Type B pancreatic cell (in vitro differentiated cells): ENCODE results near the gene RAP1GAP2. TPM values are rescaled to one million over a fixed set of nuclear protein-coding genes. Genes with fewer than 3 reads are reported as not detected.

Source experiments
- DNase-seq: peaks from one replicate; pipeline ENCODE4 v3.0.0; 2021; ENCODE audit warnings: mixed read lengths; ENCODE audit not compliant: unreplicated experiment; ENCODE audit errors: extremely low spot score
- H3K27ac Mint-ChIP-seq: 2 replicates; pipeline ENCODE4 v1.8.0; 2021; ENCODE audit warnings: mild to moderate bottlenecking, mixed read lengths
- H3K27me3 Mint-ChIP-seq: 2 replicates; pipeline ENCODE4 v1.8.0; 2021; ENCODE audit warnings: mixed read lengths
- H3K36me3 Mint-ChIP-seq: 2 replicates; pipeline ENCODE4 v1.8.0; 2021; ENCODE audit warnings: mixed read lengths
- H3K4me1 Mint-ChIP-seq: one replicate; pipeline ENCODE4 v1.8.0; 2021; ENCODE audit warnings: mixed read lengths; ENCODE audit not compliant: unreplicated experiment
- H3K4me3 Mint-ChIP-seq: 2 replicates; pipeline ENCODE4 v1.8.0; 2021; ENCODE audit warnings: mild to moderate bottlenecking, mixed read lengths
- H3K9me3 Mint-ChIP-seq: 2 replicates; pipeline ENCODE4 v1.8.0; 2021; ENCODE audit warnings: mixed read lengths
- total RNA-seq: library from RNA; stranded (reverse); gene quantifications from 2 replicates; pipeline ENCODE4 v1.2.1, GENCODE V29; 2021; ENCODE audit warnings: low replicate concordance
- TF ChIP-seq, protein P1 (sequence below): fragments of 200-600 bp; sonication (generic); conservative IDR thresholded peaks from 2 replicates; pipeline ENCODE4 v1.5.0; 2021; ENCODE audit warnings: antibody characterized with exemption, mild to moderate bottlenecking

RAP1GAP2 gene
- total RNA-seq, 1 donor from 2014 or later: 49.7 TPM

- H3K4me1 Mint-ChIP-seq: peaks cover 5% of the 10 kb centered on the region
- H3K27ac Mint-ChIP-seq: peak overlapping the region; percentile 77
- DNase-seq: no peak
- H3K9me3 Mint-ChIP-seq: no peaks in the 10 kb centered on the region
- TF ChIP-seq, protein P1, sequence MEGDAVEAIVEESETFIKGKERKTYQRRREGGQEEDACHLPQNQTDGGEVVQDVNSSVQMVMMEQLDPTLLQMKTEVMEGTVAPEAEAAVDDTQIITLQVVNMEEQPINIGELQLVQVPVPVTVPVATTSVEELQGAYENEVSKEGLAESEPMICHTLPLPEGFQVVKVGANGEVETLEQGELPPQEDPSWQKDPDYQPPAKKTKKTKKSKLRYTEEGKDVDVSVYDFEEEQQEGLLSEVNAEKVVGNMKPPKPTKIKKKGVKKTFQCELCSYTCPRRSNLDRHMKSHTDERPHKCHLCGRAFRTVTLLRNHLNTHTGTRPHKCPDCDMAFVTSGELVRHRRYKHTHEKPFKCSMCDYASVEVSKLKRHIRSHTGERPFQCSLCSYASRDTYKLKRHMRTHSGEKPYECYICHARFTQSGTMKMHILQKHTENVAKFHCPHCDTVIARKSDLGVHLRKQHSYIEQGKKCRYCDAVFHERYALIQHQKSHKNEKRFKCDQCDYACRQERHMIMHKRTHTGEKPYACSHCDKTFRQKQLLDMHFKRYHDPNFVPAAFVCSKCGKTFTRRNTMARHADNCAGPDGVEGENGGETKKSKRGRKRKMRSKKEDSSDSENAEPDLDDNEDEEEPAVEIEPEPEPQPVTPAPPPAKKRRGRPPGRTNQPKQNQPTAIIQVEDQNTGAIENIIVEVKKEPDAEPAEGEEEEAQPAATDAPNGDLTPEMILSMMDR: no peak
- H3K27me3 Mint-ChIP-seq: no peaks in the 10 kb centered on the region
- H3K4me3 Mint-ChIP-seq: peak overlapping the region; percentile 28
- H3K36me3 Mint-ChIP-seq: peaks cover 7% of the 10 kb centered on the region
These were observed 113.6 kb downstream of the RAP1GAP2 start for GRCh38 chr17:2909846-2910234.

- no peak for DNase-seq
- Mint-ChIP-seq H3K4me1 (peaks cover 5% of the 10 kb centered on the region), H3K36me3 (peaks cover 7% of the 10 kb centered on the region), H3K27me3 (no peaks in the 10 kb centered on the region), H3K4me3 (no peak overlapping the region), H3K27ac (no peak overlapping the region), H3K9me3 (no peaks in the 10 kb centered on the region)
- TF ChIP-seq, protein P1: no peak
These were observed 115.0 kb downstream of the RAP1GAP2 start for GRCh38 chr17:2911035-2911754.

DNA sequence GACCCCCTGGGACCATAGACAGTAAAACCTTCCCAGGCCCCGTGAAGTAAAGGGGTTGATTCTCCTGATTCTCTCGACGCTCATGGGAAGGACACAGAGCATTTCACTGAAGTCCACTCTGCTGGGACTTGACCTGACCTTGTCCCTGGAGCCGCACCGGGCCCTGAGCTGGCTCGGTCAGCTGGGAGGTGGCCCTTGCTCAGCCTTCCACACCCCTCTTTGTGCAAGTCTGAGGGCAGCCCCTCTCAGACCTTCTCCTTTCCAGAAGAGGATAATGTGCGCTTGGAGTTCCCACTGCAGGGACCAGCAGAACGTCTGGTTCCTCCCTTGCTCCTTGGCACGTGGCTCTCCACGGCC is 115.5 kb downstream of the RAP1GAP2 start:
- Mint-ChIP-seq H3K27ac (no peak overlapping the region), H3K4me3 (no peak overlapping the region), H3K4me1 (peaks cover 5% of the 10 kb centered on the region), H3K9me3 (no peaks in the 10 kb centered on the region), H3K36me3 (peaks cover 6% of the 10 kb centered on the region), H3K27me3 (no peaks in the 10 kb centered on the region)
- DNase-seq: no peak
- TF ChIP-seq, protein P1: no peak

DNA sequence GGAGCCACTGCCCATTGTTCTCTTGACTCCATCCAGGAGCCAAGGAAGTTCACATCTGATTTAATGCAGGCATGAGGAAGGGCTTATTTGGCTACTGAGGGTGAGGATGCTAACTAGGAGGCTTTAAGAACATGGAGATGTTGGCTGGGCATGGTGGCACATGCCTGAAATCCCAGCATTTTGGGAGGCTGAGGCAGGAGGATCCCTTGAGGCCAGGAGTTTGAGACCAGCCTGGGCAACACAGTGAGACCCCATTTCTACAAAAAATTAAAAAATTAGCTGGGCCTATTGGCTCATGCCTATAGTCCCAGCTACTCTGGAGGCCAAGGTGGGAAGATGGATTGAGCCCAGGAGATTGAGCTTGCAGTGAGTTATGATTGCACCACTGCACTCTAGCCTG is 116.5 kb downstream of the RAP1GAP2 start:
- no peaks in the 10 kb centered on the region for H3K9me3 Mint-ChIP-seq
- DNase-seq: no peak
- H3K4me3 Mint-ChIP-seq: no peak overlapping the region
- no peaks in the 10 kb centered on the region for H3K27me3 Mint-ChIP-seq
- H3K4me1 Mint-ChIP-seq: peaks cover 5% of the 10 kb centered on the region
- H3K27ac Mint-ChIP-seq: peak overlapping the region; percentile 62
- TF ChIP-seq, protein P1: no peak
- no peaks in the 10 kb centered on the region for H3K36me3 Mint-ChIP-seq

GRCh38 chr17:2916461-2916860 is 120.2 kb downstream of the RAP1GAP2 start:
- Mint-ChIP-seq H3K9me3 (no peaks in the 10 kb centered on the region), H3K4me1 (no peaks in the 10 kb centered on the region), H3K27me3 (no peaks in the 10 kb centered on the region), H3K36me3 (no peaks in the 10 kb centered on the region), H3K27ac (peak overlapping the region; percentile 3), H3K4me3 (no peak overlapping the region)
- TF ChIP-seq, protein P1: no peak
- DNase-seq: no peak
